Vagina (tissue), 2 donors: ENCODE results near the gene ZAP70. TPM values are rescaled to one million over a fixed set of nuclear protein-coding genes. Genes with fewer than 3 reads are reported as not detected.

Experiments used
- DNase-seq, 2 donors: peaks; one replicate each; pipeline ENCODE4 v3.0.0-alpha.2; 2017; ENCODE audit errors: extremely low spot score in 2 of 2
- H3K27ac ChIP-seq: fragments of 200-600 bp; sonication (generic); one replicate; pipeline ENCODE4 v1.5.1; 2019
- H3K27me3 ChIP-seq: fragments of 200-600 bp; sonication (generic); one replicate; pipeline ENCODE4 v1.5.1; 2019
- H3K36me3 ChIP-seq, 2 donors: fragments of 200-600 bp; sonication (generic); one replicate each; pipeline ENCODE4 v1.5.1; 2017 to 2019
- H3K4me1 ChIP-seq: fragments of 200-600 bp; sonication (generic); one replicate; pipeline ENCODE4 v1.5.1; 2019
- H3K4me3 ChIP-seq, 2 donors: fragments of 200-600 bp; sonication (generic); 1 replicate in 1 of 2; 2 replicates in 1 of 2; pipeline ENCODE4 v1.5.1; 2016 to 2019
- H3K9me3 ChIP-seq: fragments of 200-600 bp; sonication (generic); one replicate; pipeline ENCODE4 v1.5.1; 2019
- POLR2A ChIP-seq, 2 donors: fragments of 450-650 bp; IDR thresholded peaks; one replicate each; pipeline ENCODE4 v1.6.1; 2017; ENCODE audit warnings: antibody characterized with exemption in 2 of 2, mild to moderate bottlenecking in 2 of 2, moderate library complexity in 2 of 2
- POLR2AphosphoS5 ChIP-seq, 2 donors: sonication (generic); formaldehyde crosslinking; IDR thresholded peaks; one replicate each; pipeline ENCODE4 v1.9.0; 2017; ENCODE audit warnings: antibody characterized with exemption in 2 of 2, mild to moderate bottlenecking in 2 of 2, low read depth in 1 of 2; ENCODE audit not compliant: insufficient read depth in 1 of 2
- intact Hi-C: fragments of 100-400 bp; cut with DNase I; formaldehyde crosslinking; loops from one replicate; pipeline ENCODE4 v1.15.1; 2023
- total RNA-seq: library from RNA; depleted of rRNA; stranded (reverse); fragments of >200 nt; gene quantifications from one replicate; pipeline ENCODE4 v1.2.3, GENCODE V29; 2016
- TF ChIP-seq, protein P1 (sequence below), 3 experiments: fragments of 450-650 bp in 2 of 3; fragments of 200-600 bp in 1 of 3; sonication (generic) in 1 of 3; IDR thresholded peaks; one replicate each; pipeline ENCODE4 v1.5.1; 2017 to 2019; ENCODE audit warnings: antibody characterized with exemption in 3 of 3, mild to moderate bottlenecking in 2 of 3, moderate library complexity in 2 of 3

Gene ZAP70
- total RNA-seq, 1 donor from 2014 or later, result 16.7 TPM

DNA sequence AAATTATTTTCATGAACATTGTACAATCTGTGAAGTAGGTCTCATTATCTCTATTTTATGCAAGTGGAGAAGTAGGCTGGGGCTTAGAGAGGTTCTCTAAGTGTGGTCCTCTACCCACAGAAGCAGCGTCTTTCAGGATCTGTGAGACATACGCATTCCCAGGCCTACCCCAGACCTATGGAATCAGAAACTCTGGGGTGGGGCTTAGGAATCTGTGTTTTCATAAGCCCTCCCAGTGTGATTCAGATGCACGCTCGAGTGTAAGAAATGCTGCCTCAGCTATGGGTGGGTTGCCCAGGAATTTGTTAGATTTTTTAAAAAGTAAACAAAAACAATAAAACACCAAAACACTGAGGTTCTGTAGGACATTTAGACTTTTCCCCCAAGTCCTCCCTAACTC lies 14.8 kb upstream of the ZAP70 start:
- Histone ChIP-seq H3K36me3 (no peaks in the 10 kb centered on the region), H3K4me1 (peaks cover 5% of the 10 kb centered on the region)
- intact Hi-C loops, result loop anchor here (5.0 kb wide), 1 partner anchor 106 kb away; no protein-coding TSS in a partner anchor

DNA sequence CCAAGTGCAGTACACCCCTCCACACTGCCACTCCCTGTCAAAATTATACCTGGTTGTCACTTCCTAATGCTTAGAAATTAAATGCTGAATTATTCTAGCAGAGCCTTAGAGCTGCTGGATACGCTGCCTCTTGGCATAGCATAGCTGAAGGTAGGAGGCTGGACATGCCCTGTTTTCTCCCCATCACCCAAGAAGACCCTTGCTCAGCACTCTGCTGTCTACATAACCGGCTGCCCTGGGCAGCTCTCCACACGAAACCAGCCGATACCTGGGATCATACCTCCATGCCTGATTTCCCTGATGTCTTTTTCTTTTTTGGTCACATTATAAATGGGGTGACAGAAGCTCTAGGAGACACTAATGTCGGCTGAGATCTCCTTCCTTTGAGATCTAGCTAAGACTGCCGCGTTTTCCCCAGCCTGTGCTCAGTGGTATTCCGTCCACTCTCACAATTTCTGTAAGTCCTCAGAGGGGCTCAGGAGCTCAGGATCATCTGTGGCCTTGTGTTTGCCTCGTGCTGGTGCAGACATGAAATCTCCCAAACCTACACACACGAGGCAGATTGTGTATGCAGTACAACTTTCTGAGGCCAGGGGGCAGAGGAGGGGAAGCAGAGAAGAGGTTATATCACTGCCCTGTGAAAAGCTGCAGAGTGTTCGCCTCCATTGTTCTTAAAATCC lies 13.5 kb upstream of the ZAP70 start:
- Histone ChIP-seq H3K36me3 (no peaks in the 10 kb centered on the region), H3K4me3 (no peak overlapping the region), H3K27ac (no peak overlapping the region), H3K9me3 (no peaks in the 10 kb centered on the region), H3K27me3 (no peaks in the 10 kb centered on the region), H3K4me1 (peaks cover 5% of the 10 kb centered on the region)
- no peak for DNase-seq
- intact Hi-C loops, result loop anchor here (5.0 to 10.0 kb wide), 2 partner anchors 108 to 1485 kb away; partner anchors contain the start of genes MITD1 and MRPL30
- TF ChIP-seq, protein P1, sequence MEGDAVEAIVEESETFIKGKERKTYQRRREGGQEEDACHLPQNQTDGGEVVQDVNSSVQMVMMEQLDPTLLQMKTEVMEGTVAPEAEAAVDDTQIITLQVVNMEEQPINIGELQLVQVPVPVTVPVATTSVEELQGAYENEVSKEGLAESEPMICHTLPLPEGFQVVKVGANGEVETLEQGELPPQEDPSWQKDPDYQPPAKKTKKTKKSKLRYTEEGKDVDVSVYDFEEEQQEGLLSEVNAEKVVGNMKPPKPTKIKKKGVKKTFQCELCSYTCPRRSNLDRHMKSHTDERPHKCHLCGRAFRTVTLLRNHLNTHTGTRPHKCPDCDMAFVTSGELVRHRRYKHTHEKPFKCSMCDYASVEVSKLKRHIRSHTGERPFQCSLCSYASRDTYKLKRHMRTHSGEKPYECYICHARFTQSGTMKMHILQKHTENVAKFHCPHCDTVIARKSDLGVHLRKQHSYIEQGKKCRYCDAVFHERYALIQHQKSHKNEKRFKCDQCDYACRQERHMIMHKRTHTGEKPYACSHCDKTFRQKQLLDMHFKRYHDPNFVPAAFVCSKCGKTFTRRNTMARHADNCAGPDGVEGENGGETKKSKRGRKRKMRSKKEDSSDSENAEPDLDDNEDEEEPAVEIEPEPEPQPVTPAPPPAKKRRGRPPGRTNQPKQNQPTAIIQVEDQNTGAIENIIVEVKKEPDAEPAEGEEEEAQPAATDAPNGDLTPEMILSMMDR (IDR thresholded peaks at IDR 0.05), result no peak
- no peak for TF ChIP-seq POLR2AphosphoS5 (IDR thresholded peaks at IDR 0.05; ENCODE audit: insufficient read depth in 1 of 2, low read depth in 1 of 2)
- no peak for TF ChIP-seq POLR2A (IDR thresholded peaks at IDR 0.05)

More for the DNA sequence above, 14.8 kb upstream of the ZAP70 start:
- Histone ChIP-seq H3K4me3 (no peak overlapping the region), H3K27ac (no peak overlapping the region), H3K27me3 (no peaks in the 10 kb centered on the region), H3K9me3 (no peaks in the 10 kb centered on the region)
- TF ChIP-seq, protein P1 (IDR thresholded peaks at IDR 0.05), result no peak
- no peak for TF ChIP-seq POLR2A (IDR thresholded peaks at IDR 0.05)
- no peak for TF ChIP-seq POLR2AphosphoS5 (IDR thresholded peaks at IDR 0.05; ENCODE audit: insufficient read depth in 1 of 2, low read depth in 1 of 2)
- no peak for DNase-seq

DNA sequence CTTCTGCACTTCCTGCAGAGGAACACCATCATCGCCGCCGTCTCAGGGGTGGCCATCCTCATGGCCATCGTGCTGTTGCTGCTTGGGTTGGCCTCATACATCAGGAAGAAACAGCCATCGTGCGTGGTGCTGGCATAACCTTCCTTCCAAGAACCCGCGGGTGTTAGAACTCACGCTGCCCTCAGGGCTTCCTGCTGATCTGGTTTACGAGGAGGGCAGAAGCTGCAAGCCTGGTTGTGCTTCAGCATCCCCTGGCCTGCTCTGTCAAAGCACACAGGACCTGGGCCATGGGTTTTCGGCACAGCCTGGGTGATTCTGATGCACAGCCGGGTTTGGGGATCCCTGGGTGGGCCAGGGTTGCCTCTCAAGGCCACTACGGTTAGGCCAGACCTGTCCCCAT lies 12.2 kb upstream of the ZAP70 start:
- Histone ChIP-seq H3K36me3 (no peaks in the 10 kb centered on the region), H3K27me3 (no peaks in the 10 kb centered on the region), H3K9me3 (no peaks in the 10 kb centered on the region), H3K27ac (no peak overlapping the region), H3K4me3 (no peak overlapping the region), H3K4me1 (peaks cover 5% of the 10 kb centered on the region)
- DNase-seq, result peak in 1 of 2 donors; percentile 89
- intact Hi-C loops, result loop anchor here (10.0 kb wide), 1 partner anchor 1484 kb away; the partner anchor contains the start of genes MITD1 and MRPL30
- TF ChIP-seq POLR2AphosphoS5 (IDR thresholded peaks at IDR 0.05; ENCODE audit: insufficient read depth in 1 of 2, low read depth in 1 of 2) (no peak), POLR2A (IDR thresholded peaks at IDR 0.05) (no peak)
- TF ChIP-seq, protein P1 (IDR thresholded peaks at IDR 0.05), result no peak

DNA sequence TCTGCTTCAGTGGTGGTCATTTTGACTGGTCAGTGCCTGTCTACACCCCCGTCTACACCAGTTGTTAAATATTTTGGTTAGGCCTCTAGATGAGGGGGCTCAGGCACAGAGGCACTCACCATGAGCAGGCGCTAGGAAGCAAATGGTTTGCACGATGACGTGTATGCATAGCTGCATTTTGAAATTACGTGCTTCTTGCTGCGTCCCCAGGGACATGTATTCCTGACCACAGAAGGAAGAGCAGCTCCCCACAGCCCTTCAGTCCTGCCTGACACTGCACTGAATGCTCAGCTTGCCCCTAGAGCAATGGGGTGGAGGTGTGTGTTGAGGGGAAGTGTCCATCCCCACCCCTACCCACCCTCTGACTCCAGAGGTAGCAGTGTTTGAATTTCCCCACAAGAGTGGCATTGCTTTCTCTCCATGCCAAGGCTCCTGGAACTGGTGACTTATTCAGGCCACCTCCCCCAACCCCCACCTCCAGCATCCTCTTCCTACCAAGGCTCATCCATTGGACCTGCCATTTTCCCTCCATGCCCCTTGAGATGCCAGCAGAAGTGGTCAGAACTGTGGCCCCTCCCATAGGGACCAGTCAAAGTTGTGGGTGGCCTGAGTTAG lies 11.4 kb upstream of the ZAP70 start:
- intact Hi-C loops, result loop anchor here (10.0 kb wide), 1 partner anchor 1483 kb away; the partner anchor contains the start of genes MITD1 and MRPL30
- TF ChIP-seq, protein P1 (IDR thresholded peaks at IDR 0.05), result no peak
- TF ChIP-seq POLR2AphosphoS5 (IDR thresholded peaks at IDR 0.05; ENCODE audit: insufficient read depth in 1 of 2, low read depth in 1 of 2), result no peak
- TF ChIP-seq POLR2A (IDR thresholded peaks at IDR 0.05), result no peak
- Histone ChIP-seq H3K36me3 (no peaks in the 10 kb centered on the region), H3K27ac (no peak overlapping the region), H3K4me3 (no peak overlapping the region), H3K4me1 (peaks cover 3% of the 10 kb centered on the region), H3K9me3 (no peaks in the 10 kb centered on the region), H3K27me3 (no peaks in the 10 kb centered on the region)
- peak in 1 of 2 donors; percentile 77 for DNase-seq
